Measurements from ENCODE around the gene ALS2. TPM values are rescaled to one million over a fixed set of nuclear protein-coding genes. Genes with fewer than 3 reads are reported as not detected.

The ALS2 gene
- total RNA-seq, 2 experiments from 2014 or later: 10.1 to 10.5 TPM

- no peak overlapping the region for H3K4me3 Mint-ChIP-seq
- H3K9me3 Mint-ChIP-seq: no peaks in the 10 kb centered on the region
- H3K27me3 Mint-ChIP-seq: peaks cover 6% of the 10 kb centered on the region
- CTCF ChIA-PET: interaction anchor here (0.8 kb wide), 1 partner anchor 28 kb away, joined by 4 read pairs; no protein-coding TSS in a partner anchor
- TF ChIP-seq, protein P1, sequence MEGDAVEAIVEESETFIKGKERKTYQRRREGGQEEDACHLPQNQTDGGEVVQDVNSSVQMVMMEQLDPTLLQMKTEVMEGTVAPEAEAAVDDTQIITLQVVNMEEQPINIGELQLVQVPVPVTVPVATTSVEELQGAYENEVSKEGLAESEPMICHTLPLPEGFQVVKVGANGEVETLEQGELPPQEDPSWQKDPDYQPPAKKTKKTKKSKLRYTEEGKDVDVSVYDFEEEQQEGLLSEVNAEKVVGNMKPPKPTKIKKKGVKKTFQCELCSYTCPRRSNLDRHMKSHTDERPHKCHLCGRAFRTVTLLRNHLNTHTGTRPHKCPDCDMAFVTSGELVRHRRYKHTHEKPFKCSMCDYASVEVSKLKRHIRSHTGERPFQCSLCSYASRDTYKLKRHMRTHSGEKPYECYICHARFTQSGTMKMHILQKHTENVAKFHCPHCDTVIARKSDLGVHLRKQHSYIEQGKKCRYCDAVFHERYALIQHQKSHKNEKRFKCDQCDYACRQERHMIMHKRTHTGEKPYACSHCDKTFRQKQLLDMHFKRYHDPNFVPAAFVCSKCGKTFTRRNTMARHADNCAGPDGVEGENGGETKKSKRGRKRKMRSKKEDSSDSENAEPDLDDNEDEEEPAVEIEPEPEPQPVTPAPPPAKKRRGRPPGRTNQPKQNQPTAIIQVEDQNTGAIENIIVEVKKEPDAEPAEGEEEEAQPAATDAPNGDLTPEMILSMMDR (IDR thresholded peaks at IDR 0.05): no peak
- intact Hi-C loops (cut with micrococcal nuclease): no loop called here
- H3K36me3 Mint-ChIP-seq (ENCODE audit: low read depth): no peaks in the 10 kb centered on the region
- POLR2A ChIA-PET: interaction anchor here (1.2 kb wide), 1 partner anchor 10 kb away, joined by 3 read pairs; no protein-coding TSS in a partner anchor
- no peak for ATAC-seq
- H3K27ac Mint-ChIP-seq: no peak overlapping the region
- no peaks in the 10 kb centered on the region for H3K4me1 Mint-ChIP-seq (ENCODE audit: low read depth)
- DNase-seq: no peak
Measured at GRCh38 chr2:201685156-201685555, 95.6 kb downstream of the ALS2 start.

DNA sequence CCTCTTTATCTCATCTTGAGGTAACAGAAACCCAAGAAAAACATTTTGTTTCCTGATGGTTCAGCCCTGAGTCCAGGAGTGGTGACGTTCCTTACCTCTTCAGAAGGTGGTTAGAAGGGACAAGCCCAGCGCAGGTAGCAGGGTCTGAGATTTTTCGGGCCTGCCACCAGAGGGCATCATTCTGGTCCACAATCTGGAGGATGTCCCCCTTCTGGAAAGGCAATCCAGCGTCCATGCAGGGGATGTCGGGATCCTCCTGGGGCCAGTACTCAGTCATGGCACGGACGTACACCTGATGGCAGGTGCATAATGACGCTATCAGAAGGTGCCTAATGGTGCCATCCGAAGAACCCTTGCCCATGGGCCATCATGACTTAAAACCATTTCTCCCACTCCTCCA is 100.0 kb downstream of the ALS2 start:
- CTCF ChIA-PET: interaction anchor here (1.7 kb wide), 1 partner anchor 13 kb away, joined by 5 read pairs; no protein-coding TSS in a partner anchor
- no peak overlapping the region for H3K4me3 Mint-ChIP-seq
- ATAC-seq: no peak
- intact Hi-C loops (cut with micrococcal nuclease): no loop called here
- H3K27ac Mint-ChIP-seq: no peak overlapping the region
- H3K4me1 Mint-ChIP-seq (ENCODE audit: low read depth): no peaks in the 10 kb centered on the region
- H3K27me3 Mint-ChIP-seq: peaks cover 6% of the 10 kb centered on the region
- H3K9me3 Mint-ChIP-seq: no peaks in the 10 kb centered on the region
- TF ChIP-seq, protein P1 (IDR thresholded peaks at IDR 0.05): peak; percentile 26
- H3K36me3 Mint-ChIP-seq (ENCODE audit: low read depth): no peaks in the 10 kb centered on the region
- POLR2A ChIA-PET: no interaction called here
- DNase-seq: peak; percentile 19

DNA sequence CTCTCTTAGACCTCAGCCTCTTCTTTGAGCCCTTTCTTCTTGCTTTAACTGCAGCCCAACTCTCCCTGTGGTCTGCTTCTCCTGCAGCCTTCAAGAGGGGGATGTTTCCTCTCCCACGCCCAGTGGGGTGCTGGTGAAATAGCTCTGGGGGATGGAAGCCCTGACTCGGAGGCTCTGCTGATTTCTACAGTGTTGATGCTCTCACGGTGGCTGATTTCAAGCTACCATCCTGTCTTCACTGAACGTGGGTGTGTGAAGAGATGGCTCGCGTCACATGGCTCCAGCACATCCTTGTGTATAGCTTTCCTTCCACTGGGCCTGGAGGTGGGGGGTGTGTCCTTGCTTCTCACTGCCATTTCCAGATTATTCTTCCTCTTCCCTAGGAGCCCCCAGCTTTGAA is 102.3 kb downstream of the ALS2 start:
- ChIA-PET CTCF (no interaction called here), POLR2A (no interaction called here)
- TF ChIP-seq, protein P1 (IDR thresholded peaks at IDR 0.05): no peak
- DNase-seq (no peak), ATAC-seq (no peak)
- no peaks in the 10 kb centered on the region for H3K9me3 Mint-ChIP-seq
- peaks cover 4% of the 10 kb centered on the region for H3K27me3 Mint-ChIP-seq
- H3K4me1 Mint-ChIP-seq (ENCODE audit: low read depth): no peaks in the 10 kb centered on the region
- no peak overlapping the region for H3K4me3 Mint-ChIP-seq
- no peak overlapping the region for H3K27ac Mint-ChIP-seq
- H3K36me3 Mint-ChIP-seq (ENCODE audit: low read depth): no peaks in the 10 kb centered on the region
- intact Hi-C loops (cut with micrococcal nuclease): no loop called here

GRCh38 chr2:201675454-201675853 is 105.3 kb downstream of the ALS2 start:
- Mint-ChIP-seq H3K9me3 (no peaks in the 10 kb centered on the region), H3K27ac (no peak overlapping the region), H3K4me1 (ENCODE audit: low read depth) (no peaks in the 10 kb centered on the region), H3K4me3 (no peak overlapping the region), H3K36me3 (ENCODE audit: low read depth) (no peaks in the 10 kb centered on the region), H3K27me3 (peaks cover 2% of the 10 kb centered on the region)
- intact Hi-C loops (cut with micrococcal nuclease): no loop called here
- DNase-seq (no peak), ATAC-seq (no peak)
- TF ChIP-seq, protein P1 (IDR thresholded peaks at IDR 0.05): no peak
- ChIA-PET POLR2A (interaction anchor here (1.4 kb wide), 1 partner anchor 22 kb away, joined by 3 read pairs; no protein-coding TSS in a partner anchor), CTCF (no interaction called here)

DNA sequence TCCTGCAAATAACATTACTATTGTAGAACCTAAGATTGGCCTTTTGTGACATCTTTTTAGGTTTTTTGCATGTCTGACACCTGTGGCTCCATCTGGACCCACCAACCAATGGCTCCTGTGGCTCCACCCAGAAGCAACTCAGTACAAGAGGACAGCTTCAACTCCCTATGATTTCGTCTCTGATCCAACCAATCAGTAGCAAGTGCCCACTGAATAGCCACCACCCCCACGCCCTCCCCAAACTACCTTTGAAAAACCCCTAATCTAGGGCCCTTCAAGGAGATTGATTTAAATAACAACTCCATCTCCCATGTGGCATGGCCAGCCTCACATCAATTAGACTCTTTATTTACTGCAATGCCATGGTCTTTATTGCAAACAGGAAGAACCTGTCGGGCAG is 105.9 kb downstream of the ALS2 start:
- intact Hi-C loops (cut with micrococcal nuclease): no loop called here
- POLR2A ChIA-PET: interaction anchor here (0.6 kb wide), 1 partner anchor 88 kb away, joined by 4 read pairs; no protein-coding TSS in a partner anchor
- CTCF ChIA-PET: no interaction called here
- ATAC-seq (no peak), DNase-seq (no peak)
- peaks cover 2% of the 10 kb centered on the region for H3K27me3 Mint-ChIP-seq
- no peak overlapping the region for H3K27ac Mint-ChIP-seq
- H3K9me3 Mint-ChIP-seq: no peaks in the 10 kb centered on the region
- no peaks in the 10 kb centered on the region for H3K4me1 Mint-ChIP-seq (ENCODE audit: low read depth)
- H3K36me3 Mint-ChIP-seq (ENCODE audit: low read depth): no peaks in the 10 kb centered on the region
- H3K4me3 Mint-ChIP-seq: no peak overlapping the region
- TF ChIP-seq, protein P1 (IDR thresholded peaks at IDR 0.05): no peak
